NB4 (cell line): Measurements from ENCODE around the gene GOLGA7B.
A peak's percentile ranks its signal among the peaks of the same experiment; 100 is the strongest.

Experiments
- DNase-seq: peaks from one replicate; pipeline ENCODE4 v3.0.0; 2010; ENCODE audit warnings: low read depth
- H3K4me3 ChIP-seq: one replicate; pipeline ENCODE4 v1.5.1; 2011; ENCODE audit warnings: mild to moderate bottlenecking, low read depth, low read length, moderate library complexity
- MYC ChIP-seq: IDR thresholded peaks from 2 replicates; pipeline ENCODE4 v1.6.1; 2011; ENCODE audit warnings: low read depth, low read length
- POLR2A ChIP-seq: IDR thresholded peaks from 2 replicates; pipeline ENCODE4 v1.6.1; 2011; ENCODE audit warnings: mild to moderate bottlenecking; ENCODE audit not compliant: insufficient read length; ENCODE audit errors: extremely low read depth
- TF ChIP-seq, protein P1 (sequence below): IDR thresholded peaks from 2 replicates; pipeline ENCODE4 v1.6.1; 2011; ENCODE audit warnings: low read depth, low read length
- TF ChIP-seq, protein P2 (sequence below): IDR thresholded peaks from one replicate; pipeline ENCODE4 v1.5.1; 2012; ENCODE audit warnings: low read depth, low read length

GOLGA7B gene

DNA sequence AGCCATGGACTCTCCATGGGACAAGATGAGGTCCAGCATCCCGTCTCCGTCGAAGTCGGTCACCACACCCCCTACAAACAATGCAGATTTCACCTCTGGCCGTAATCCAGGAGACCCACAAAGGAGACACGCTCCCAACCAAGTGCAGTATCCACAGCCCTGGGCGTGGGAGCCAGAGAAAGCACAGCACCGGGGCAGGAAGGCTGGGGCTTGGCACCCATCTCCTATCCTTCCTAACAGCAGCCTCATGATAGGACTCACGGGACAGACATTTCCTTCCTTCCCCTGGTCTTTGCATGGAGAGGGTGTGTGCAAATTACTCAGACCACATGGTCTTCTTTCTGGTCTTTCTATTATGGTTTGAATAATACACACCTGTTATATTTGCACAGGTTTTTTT is 46.3 kb downstream of the GOLGA7B start:
- no peak overlapping the region for H3K4me3 ChIP-seq
- no peak for DNase-seq
- TF ChIP-seq, protein P1, sequence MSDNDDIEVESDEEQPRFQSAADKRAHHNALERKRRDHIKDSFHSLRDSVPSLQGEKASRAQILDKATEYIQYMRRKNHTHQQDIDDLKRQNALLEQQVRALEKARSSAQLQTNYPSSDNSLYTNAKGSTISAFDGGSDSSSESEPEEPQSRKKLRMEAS, result no peak
- TF ChIP-seq MYC (no peak), POLR2A (no peak)
- TF ChIP-seq, protein P2, sequence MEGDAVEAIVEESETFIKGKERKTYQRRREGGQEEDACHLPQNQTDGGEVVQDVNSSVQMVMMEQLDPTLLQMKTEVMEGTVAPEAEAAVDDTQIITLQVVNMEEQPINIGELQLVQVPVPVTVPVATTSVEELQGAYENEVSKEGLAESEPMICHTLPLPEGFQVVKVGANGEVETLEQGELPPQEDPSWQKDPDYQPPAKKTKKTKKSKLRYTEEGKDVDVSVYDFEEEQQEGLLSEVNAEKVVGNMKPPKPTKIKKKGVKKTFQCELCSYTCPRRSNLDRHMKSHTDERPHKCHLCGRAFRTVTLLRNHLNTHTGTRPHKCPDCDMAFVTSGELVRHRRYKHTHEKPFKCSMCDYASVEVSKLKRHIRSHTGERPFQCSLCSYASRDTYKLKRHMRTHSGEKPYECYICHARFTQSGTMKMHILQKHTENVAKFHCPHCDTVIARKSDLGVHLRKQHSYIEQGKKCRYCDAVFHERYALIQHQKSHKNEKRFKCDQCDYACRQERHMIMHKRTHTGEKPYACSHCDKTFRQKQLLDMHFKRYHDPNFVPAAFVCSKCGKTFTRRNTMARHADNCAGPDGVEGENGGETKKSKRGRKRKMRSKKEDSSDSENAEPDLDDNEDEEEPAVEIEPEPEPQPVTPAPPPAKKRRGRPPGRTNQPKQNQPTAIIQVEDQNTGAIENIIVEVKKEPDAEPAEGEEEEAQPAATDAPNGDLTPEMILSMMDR, result no peak

DNA sequence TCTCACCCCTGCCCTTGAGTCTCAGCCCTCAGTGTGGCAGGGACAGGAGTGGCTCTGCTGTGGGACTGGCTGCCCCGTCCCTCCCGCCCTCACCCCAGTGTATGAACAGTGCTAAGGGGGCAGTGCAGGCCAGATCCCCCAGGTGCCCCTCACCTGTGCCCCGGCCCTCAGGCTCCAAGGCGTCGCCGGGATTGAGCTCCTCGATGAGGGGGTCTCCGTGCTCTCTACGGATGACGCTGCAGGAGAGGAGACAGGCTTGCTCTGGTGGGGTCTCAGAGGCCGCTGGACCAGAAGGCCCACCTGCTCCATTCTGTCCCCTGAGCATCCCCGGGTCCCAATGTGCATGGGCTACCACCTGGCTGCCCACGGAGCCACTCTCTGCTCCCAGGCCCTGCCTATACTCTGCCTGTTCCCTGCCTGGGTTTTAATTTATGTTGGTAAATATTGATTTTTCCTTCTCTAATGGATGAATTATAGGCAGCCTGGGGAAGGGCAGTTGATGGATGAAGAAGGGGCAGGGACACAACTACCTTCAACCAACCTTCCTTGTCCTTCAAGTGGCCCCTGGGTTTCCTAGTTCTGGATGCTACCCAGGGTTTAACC is 47.2 kb downstream of the GOLGA7B start:
- no peak for DNase-seq
- TF ChIP-seq POLR2A (no peak), MYC (no peak)
- TF ChIP-seq, protein P1, result no peak
- TF ChIP-seq, protein P2, result no peak
- no peak overlapping the region for H3K4me3 ChIP-seq

DNA sequence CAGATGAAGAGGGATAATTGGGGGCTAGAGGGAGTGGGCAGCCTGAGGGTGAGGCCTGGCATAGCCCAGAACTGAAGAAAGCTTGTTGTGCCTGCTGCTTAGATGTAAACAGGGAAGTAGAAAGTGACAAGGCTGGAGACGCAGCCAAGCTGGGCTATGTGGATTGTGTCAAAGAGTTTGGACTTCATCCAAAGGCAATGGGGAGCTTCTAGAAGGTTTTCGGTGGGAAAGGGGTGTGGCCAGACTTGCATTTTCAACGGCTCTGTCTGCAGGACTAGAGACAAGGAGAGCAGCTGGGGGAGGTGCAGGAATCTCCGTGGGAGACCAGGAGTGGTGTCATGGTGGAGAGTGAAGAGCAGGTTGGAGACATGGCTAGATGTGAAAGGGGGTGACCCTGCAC is 48.8 kb downstream of the GOLGA7B start:
- DNase-seq, result no peak

DNA sequence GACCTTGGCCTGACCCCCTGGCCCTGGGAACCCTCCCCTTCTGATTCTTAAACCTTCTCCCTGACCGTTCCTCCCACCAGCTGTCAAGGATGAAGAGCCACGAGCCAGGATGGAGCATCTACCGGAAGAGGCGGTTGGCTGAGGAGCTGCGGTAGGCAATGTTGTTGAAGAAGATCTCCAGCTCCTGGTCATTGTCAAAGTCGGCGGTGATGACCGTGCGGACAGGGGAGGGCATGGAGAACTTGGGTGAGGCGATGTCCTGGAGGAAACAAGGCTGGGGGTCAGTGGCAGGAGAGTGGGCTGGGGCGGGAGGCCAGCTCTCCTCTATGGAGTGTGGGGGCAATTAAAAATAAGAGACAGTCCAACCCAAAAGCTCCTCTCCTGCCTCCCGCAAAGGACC is 51.7 kb downstream of the GOLGA7B start:
- DNase-seq, result no peak
- no peak for TF ChIP-seq MYC
- TF ChIP-seq, protein P1, result no peak
- no peak for TF ChIP-seq POLR2A
- TF ChIP-seq, protein P2, result no peak
- H3K4me3 ChIP-seq, result no peak overlapping the region

More for the DNA sequence above, 48.8 kb downstream of the GOLGA7B start:
- H3K4me3 ChIP-seq, result no peak overlapping the region
- no peak for TF ChIP-seq POLR2A
- TF ChIP-seq, protein P1, result no peak
- no peak for TF ChIP-seq MYC
- TF ChIP-seq, protein P2, result no peak

DNA sequence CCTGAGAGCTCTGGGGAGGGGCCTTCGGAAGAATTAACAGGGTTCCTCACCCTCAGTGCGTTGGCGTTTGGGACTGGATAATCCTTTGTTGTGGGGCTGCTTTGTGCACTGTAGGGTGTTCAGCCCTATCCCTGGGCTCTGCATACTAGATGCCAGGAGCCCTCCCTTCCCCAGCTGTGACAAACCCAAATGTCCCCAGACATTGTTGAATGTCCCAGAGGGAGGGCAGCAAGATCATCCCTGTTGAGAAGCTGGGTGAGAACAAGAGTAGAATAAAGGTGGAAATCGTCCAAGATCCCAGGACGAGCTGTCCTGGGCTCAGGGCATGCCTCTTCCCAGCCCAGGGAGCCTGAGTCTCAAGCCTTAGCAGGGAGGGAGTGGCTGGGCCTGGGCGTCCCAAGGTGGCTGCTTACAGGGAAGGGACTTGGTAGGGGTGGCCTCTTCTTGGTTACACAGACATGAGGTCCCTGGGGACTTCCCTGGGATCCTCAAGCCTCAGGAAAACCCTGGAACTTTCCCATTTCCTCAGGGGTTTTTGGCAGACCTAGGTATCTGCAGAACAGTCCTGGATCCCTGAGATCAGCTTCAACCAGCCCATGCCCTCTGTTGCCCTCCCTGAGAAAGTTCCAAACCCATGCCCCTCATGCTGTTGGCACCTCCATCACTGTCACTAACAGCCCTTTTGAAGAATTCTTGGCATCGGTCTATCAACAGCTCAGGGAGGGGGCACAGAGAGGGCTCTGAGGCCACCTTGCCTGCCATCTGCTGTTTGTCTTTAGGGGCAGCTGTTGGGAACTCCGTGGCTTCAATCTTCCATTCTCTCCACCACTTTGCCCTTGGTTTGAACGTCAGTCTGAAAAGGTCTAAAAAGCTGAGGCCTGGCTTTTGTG is 53.7 kb downstream of the GOLGA7B start:
- no peak for DNase-seq
- no peak overlapping the region for H3K4me3 ChIP-seq
- no peak for TF ChIP-seq POLR2A
- TF ChIP-seq, protein P2, result peak; percentile 2

DNA sequence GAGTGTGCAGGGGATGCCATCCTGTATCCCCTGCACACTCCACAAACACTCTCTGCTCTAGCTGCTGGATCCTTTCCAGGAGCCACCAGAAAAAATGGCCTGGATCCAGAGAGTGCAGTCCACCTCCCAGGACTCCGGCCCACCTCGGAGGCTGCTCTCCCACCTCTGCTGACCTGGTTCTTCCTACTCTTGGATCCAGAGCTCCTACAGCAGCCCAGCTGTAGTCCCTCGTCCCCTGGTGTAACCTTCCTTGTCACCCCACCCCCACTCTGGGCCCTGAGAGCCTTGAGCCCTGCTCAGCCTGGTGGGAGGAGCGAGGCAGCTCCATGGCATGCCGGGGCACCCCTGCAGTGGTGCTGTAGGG is 54.4 kb downstream of the GOLGA7B start:
- TF ChIP-seq, protein P1, result no peak
- TF ChIP-seq, protein P2, result no peak
- TF ChIP-seq POLR2A (no peak), MYC (no peak)
- H3K4me3 ChIP-seq, result no peak overlapping the region
- DNase-seq, result no peak
